ENCODE measurements around the gene UHRF2. TPM values are rescaled to one million over a fixed set of nuclear protein-coding genes. Genes with fewer than 3 reads are reported as not detected.

The UHRF2 gene
- total RNA-seq, 1 donor from 2014 or later = 45.2 TPM

GRCh38 chr9:6545017-6545691 is 132.2 kb downstream of the UHRF2 start:
- no peak for TF ChIP-seq CTCF (IDR thresholded peaks at IDR 0.05)
- no peaks in the 10 kb centered on the region for H3K4me1 Mint-ChIP-seq (ENCODE audit: low read depth)
- H3K36me3 Mint-ChIP-seq (ENCODE audit: low read depth) = no peaks in the 10 kb centered on the region
- no peaks in the 10 kb centered on the region for H3K9me3 Mint-ChIP-seq (ENCODE audit: low read depth)
- H3K27me3 Mint-ChIP-seq (ENCODE audit: low read depth) = no peaks in the 10 kb centered on the region
- DNase-seq (ENCODE audit: low spot score) = no peak
- no peak overlapping the region for H3K27ac Mint-ChIP-seq (ENCODE audit: unreplicated experiment)
- no peak overlapping the region for H3K4me3 Mint-ChIP-seq (ENCODE audit: unreplicated experiment)

GRCh38 chr9:6549106-6549800 is 136.3 kb downstream of the UHRF2 start:
- no peak for DNase-seq (ENCODE audit: low spot score)
- Mint-ChIP-seq H3K4me1 (ENCODE audit: low read depth) (peaks cover 32% of the 10 kb centered on the region), H3K36me3 (ENCODE audit: low read depth) (no peaks in the 10 kb centered on the region), H3K9me3 (ENCODE audit: low read depth) (no peaks in the 10 kb centered on the region), H3K27me3 (ENCODE audit: low read depth) (no peaks in the 10 kb centered on the region), H3K27ac (ENCODE audit: unreplicated experiment) (no peak overlapping the region), H3K4me3 (ENCODE audit: unreplicated experiment) (no peak overlapping the region)
- TF ChIP-seq CTCF (IDR thresholded peaks at IDR 0.05) = no peak

GRCh38 chr9:6551136-6551535 is 138.1 kb downstream of the UHRF2 start:
- no peaks in the 10 kb centered on the region for H3K9me3 Mint-ChIP-seq (ENCODE audit: low read depth)
- no peak overlapping the region for H3K27ac Mint-ChIP-seq (ENCODE audit: unreplicated experiment)
- no peaks in the 10 kb centered on the region for H3K36me3 Mint-ChIP-seq (ENCODE audit: low read depth)
- DNase-seq (ENCODE audit: low spot score) = no peak
- no peaks in the 10 kb centered on the region for H3K27me3 Mint-ChIP-seq (ENCODE audit: low read depth)
- H3K4me1 Mint-ChIP-seq (ENCODE audit: low read depth) = peaks cover 32% of the 10 kb centered on the region
- TF ChIP-seq CTCF (IDR thresholded peaks at IDR 0.05) = no peak
- H3K4me3 Mint-ChIP-seq (ENCODE audit: unreplicated experiment) = no peak overlapping the region

- H3K4me3 Mint-ChIP-seq (ENCODE audit: unreplicated experiment) = no peak overlapping the region
- no peaks in the 10 kb centered on the region for H3K36me3 Mint-ChIP-seq (ENCODE audit: low read depth)
- H3K4me1 Mint-ChIP-seq (ENCODE audit: low read depth) = peaks cover 32% of the 10 kb centered on the region
- H3K27ac Mint-ChIP-seq (ENCODE audit: unreplicated experiment) = peak overlapping the region; percentile 88
- DNase-seq (ENCODE audit: low spot score) = no peak
- H3K27me3 Mint-ChIP-seq (ENCODE audit: low read depth) = no peaks in the 10 kb centered on the region
- H3K9me3 Mint-ChIP-seq (ENCODE audit: low read depth) = no peaks in the 10 kb centered on the region
- peak; percentile 50 for TF ChIP-seq CTCF (IDR thresholded peaks at IDR 0.05)
Measured at GRCh38 chr9:6552033-6552432, 139.0 kb downstream of the UHRF2 start.

GRCh38 chr9:6552498-6553121 is 139.6 kb downstream of the UHRF2 start:
- no peaks in the 10 kb centered on the region for H3K36me3 Mint-ChIP-seq (ENCODE audit: low read depth)
- TF ChIP-seq CTCF (IDR thresholded peaks at IDR 0.05) = no peak
- DNase-seq (ENCODE audit: low spot score) = no peak
- H3K27me3 Mint-ChIP-seq (ENCODE audit: low read depth) = no peaks in the 10 kb centered on the region
- H3K4me1 Mint-ChIP-seq (ENCODE audit: low read depth) = peaks cover 32% of the 10 kb centered on the region
- no peaks in the 10 kb centered on the region for H3K9me3 Mint-ChIP-seq (ENCODE audit: low read depth)
- H3K27ac Mint-ChIP-seq (ENCODE audit: unreplicated experiment) = peak overlapping the region; percentile 88
- no peak overlapping the region for H3K4me3 Mint-ChIP-seq (ENCODE audit: unreplicated experiment)
